ENCODE results near the gene AOPEP.

The AOPEP gene

GRCh38 chr9:94904806-94905205 lies 178.3 kb downstream of the AOPEP start:
- no peak for DNase-seq

- DNase-seq: no peak
These were observed 179.1 kb downstream of the AOPEP start for GRCh38 chr9:94905606-94906005.

GRCh38 chr9:94906181-94906580 lies 179.7 kb downstream of the AOPEP start:
- DNase-seq: no peak

- no peak for DNase-seq
These were observed 180.2 kb downstream of the AOPEP start for GRCh38 chr9:94906713-94907112.

DNA sequence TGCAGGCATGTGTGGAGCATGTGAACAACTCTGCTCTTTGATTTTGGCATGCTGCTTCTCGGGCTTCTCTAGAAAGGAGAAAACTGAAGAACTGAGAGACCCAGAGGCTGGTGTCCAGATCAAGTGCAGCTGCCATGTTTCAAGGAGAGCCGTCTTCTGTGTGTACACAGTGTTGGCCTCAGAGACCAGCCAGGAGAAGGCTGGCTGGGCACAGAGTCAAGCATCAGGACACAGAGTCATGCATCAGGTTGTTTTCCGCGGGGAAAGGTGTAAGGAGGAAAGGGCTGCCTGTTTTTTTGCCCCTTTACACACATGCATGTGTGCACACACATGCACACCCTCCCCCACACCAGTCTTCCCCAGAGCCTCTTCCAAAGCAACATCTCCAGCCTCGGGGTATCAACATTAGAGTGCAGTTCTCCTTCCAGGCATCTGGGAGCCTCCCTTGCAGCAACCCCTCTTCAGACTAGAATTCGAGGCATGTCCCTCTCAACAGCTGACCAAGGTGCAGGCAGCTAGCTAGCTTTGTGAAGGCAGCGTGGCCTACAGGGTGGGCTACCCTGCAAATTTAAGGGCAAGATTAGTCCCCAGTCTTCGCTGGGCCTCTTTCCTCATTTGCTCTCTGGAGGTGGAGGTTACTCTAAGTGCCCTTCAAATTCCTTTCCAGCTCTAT lies 180.9 kb downstream of the AOPEP start:
- no peak for DNase-seq

- DNase-seq: no peak
These were observed 181.6 kb downstream of the AOPEP start for GRCh38 chr9:94908011-94908563.

- DNase-seq: no peak
These were observed 182.2 kb downstream of the AOPEP start for GRCh38 chr9:94908583-94909249.

DNA sequence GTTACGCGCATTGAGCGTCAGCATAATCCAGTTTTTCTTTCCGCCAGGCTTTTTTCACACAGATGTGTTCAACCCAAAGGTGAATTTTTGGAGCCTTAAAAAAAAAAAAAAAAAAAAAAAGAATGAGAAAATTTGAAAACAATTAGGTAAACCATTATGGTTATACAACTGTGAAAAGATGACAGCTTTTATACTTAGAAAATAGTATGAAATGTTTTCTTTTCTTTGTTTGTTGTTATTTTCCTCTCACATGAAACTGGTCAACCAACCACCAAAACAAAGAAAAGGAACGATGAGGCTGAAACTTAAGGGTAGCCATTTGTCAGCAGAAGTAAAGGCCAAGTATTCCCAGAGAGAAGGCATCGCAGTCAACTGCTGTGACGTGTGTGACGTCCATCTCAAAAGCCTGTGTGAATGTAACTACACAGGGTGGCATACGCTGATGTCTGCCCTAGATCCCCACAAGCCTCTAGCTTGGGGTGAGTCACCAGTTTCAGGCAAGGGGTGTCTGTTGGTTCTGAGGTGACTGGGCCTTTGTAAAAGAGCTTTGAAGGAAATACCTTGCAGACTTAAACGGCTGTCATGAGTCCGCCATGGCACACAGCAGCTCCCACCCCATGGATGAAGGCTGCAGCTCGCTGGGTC lies 182.9 kb downstream of the AOPEP start:
- DNase-seq: peak; percentile 52

GRCh38 chr9:94909965-94910730 lies 183.6 kb downstream of the AOPEP start:
- DNase-seq: no peak

DNA sequence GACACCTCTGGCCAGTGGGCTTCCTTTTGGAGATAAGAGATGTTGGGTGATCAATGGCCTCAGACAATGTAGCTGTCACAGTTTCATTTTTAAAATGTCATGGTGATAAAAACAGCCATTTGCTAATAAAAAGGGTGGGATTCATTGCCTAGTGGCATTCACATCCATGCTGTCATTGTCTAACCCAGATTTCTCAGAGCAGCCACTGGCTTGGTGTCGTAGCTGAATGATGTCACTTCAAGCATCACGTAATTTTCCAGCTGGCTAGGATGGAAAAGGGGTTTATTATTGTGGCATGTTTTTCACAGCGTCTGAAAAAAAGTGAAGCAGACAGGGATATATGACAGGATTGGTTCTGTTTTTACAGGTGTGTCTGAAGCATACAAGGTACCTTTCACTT lies 184.7 kb downstream of the AOPEP start:
- DNase-seq: no peak

GRCh38 chr9:94911986-94912635 lies 185.6 kb downstream of the AOPEP start:
- no peak for DNase-seq

DNA sequence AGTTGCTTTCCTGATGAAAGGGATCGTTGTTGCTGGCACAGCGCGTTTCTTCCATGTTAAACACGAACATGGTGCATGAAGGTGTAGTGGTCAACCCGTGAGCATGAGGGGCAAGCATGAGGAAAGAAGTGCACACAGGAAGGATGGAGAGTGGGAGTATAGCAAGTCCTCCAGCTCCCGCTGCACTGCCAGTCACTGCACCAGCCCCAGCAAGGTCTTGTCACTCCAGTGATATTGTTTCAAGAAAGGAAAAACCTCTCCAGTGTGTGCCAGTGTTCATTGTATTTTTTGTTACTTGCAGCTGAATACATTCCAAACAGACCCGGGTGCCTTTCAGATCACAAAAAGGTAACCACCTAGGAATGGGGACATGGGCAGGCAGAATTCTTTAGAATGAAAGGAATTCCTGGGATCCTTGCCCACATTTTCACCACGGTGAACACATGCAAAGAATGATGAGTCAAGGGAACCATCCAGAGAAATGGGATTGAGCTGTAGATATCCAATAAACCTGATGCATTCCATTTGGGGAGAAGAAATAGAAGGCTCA lies 186.3 kb downstream of the AOPEP start:
- DNase-seq: no peak

DNA sequence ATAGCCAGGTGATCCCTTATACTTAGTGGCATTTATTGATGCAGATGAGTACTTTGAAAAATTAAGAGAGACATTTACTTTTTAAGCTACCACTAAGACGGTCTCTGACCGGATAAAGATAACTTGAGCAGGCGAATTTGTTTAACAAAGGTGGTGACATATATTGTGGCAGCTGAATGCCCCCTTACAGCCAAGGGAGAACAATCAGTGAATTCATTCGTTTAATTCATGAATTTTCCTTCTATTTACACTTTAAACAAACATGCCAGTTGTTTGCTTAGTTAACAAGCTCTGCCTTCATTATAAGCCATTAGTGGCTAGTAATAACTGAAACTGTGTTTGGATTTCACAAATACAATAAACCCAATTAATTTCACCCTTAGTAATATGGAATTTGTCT lies 187.1 kb downstream of the AOPEP start:
- no peak for DNase-seq

GRCh38 chr9:94915476-94916450 lies 189.3 kb downstream of the AOPEP start:
- no peak for DNase-seq

DNA sequence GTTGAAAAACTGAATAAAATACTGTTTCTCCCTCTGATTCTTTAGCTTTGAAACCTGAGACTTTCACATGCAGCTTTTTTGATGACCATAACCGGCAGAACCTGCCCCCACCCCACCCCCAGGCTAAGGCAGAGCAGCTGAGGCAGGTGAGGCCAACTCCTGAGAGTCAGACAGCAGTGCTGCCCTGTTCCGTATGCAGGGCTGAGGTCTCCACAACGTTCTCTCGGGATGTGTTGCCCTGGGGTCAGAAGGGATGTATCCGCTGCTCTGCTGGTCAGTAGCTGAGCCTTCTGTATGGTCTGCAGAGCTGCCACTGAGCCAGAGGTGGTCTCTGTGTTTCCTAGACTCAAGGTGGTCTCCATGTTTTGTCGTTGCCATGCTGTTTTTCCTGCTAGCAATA lies 190.5 kb downstream of the AOPEP start:
- DNase-seq: no peak

- DNase-seq: no peak
These were observed 191.7 kb downstream of the AOPEP start for GRCh38 chr9:94918038-94918753.

- DNase-seq: no peak
These were observed 193.0 kb downstream of the AOPEP start for GRCh38 chr9:94919376-94920098.

- DNase-seq: no peak
These were observed 194.1 kb downstream of the AOPEP start for GRCh38 chr9:94920420-94921091.

DNA sequence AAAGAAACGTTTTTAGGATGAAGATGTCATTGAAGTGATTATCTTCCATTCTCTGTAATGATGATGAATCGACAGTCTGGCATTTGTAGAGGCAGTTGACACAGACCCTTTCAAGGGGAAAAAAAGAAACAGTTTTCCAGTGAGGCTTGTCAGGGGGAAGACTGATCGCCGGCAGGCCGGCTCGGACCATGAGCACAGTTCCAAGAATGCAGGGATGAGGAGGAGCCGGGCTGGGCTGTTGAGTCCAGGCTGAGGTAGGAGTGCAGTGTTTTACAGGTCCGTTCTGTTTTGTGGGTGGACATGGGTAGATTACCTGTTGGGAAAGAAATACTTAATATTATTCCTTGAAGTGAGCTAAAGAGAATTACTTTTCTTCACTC lies 194.6 kb downstream of the AOPEP start:
- DNase-seq: no peak

Data from activated CD4-positive, alpha-beta T cell treated with anti-CD3 and anti-CD28 coated beads for 48 hours (primary cell).